ENCODE data around the gene GNG7. TPM values are rescaled to one million over a fixed set of nuclear protein-coding genes. Genes with fewer than 3 reads are reported as not detected.
"Not testable (repeated sequence)": the region's sequence is repeated elsewhere in the genome, so short reads cannot be mapped to it uniquely, and the experiment has no call there.

GNG7 gene
- polyA plus RNA-seq, 1 donor, result 2.2 TPM

DNA sequence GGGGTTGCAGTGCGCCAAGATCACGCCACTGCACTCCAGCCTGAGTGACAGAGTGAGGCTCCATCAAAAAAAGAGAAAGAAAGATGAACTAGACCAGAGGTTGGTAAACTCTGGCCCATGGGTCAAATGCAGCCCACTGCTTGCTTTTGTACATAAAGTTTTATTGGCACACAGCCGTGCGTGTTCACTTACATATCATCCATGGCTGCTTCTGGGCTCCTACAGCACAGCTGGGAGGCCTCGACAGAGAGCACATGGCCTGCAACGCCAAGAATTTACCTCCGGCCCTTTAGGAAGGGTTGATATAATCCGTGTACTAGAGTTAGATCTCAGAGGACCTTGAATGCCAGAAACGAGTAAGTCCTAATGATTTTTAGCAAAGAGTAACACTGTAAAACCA lies 46.0 kb downstream of the GNG7 start:
- 73% methylated on average over 3 of the region's 9 CpGs for WGBS (ENCODE audit: insufficient coverage, low lambda C conversion rate)
- H3K4me1 ChIP-seq (ENCODE audit: control insufficient read depth, insufficient read depth, low read length), result no peaks in the 10 kb centered on the region
- no peak overlapping the region for H3K27ac ChIP-seq (ENCODE audit: low read length)
- H3K36me3 ChIP-seq (ENCODE audit: control insufficient read depth, insufficient read depth, low read length), result no peaks in the 10 kb centered on the region
- H3K4me3 ChIP-seq (ENCODE audit: low read length), result no peak overlapping the region
- no peaks in the 10 kb centered on the region for H3K9me3 ChIP-seq (ENCODE audit: control insufficient read depth, low read depth, low read length)
- no peak for DNase-seq
- H3K27me3 ChIP-seq (ENCODE audit: control insufficient read depth, insufficient read depth, low read length), result peaks cover 16% of the 10 kb centered on the region

DNA sequence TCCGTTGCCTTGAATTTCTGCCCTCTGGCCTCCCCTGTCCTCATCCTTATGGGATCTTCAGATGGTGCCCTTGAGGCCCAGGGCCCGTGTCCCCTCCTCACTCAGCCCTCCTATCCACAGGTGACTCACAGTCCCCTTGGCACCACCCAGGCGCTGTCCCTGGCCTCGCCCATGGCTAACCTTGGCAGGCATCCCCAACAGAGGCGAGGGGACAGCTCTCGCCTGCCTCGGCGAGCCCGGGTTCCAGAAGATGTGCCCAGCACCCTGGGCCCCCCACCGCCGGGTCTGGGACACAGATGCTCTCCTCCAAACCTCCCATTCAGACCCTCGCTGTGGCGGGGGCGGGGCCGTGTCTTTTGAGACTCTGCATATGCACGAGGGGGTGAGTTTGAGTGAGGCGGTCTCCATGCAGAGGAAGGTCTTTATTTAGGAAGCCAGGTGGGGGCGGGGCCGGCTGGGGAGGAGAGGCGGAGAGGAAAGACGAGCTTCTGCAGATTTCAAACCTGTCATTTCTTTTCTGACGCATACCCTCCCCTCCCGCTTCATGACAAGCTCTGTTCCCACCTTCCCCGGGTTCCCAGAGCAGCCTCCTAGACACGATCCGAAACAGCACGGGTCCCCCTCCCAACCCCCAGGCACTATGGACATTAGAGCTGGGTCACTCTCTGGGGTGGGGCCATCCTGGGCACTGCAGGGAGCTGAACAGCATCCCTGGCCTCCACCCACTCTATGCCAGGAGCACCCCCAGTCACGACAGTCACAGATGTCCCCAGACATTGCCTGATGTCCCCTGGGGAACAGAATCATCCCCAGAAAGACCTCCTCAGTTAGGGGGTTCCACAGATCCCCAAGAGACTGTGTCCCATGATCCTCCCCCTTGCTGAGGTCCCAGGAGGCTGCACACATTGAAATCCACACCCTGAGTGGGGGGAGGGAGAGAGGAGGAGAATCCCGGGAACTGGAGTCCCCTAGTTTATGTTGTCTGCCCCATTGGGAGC lies 48.5 kb downstream of the GNG7 start:
- no peaks in the 10 kb centered on the region for H3K4me1 ChIP-seq (ENCODE audit: control insufficient read depth, insufficient read depth, low read length)
- H3K4me3 ChIP-seq (ENCODE audit: low read length), result no peak overlapping the region
- no peak for DNase-seq
- WGBS (ENCODE audit: insufficient coverage, low lambda C conversion rate), result no CpG with 5 or more reads among the region's 29 CpGs
- H3K9me3 ChIP-seq (ENCODE audit: control insufficient read depth, low read depth, low read length), result no peaks in the 10 kb centered on the region
- H3K36me3 ChIP-seq (ENCODE audit: control insufficient read depth, insufficient read depth, low read length), result no peaks in the 10 kb centered on the region
- no peak overlapping the region for H3K27ac ChIP-seq (ENCODE audit: low read length)
- H3K27me3 ChIP-seq (ENCODE audit: control insufficient read depth, insufficient read depth, low read length), result peaks cover 16% of the 10 kb centered on the region

DNA sequence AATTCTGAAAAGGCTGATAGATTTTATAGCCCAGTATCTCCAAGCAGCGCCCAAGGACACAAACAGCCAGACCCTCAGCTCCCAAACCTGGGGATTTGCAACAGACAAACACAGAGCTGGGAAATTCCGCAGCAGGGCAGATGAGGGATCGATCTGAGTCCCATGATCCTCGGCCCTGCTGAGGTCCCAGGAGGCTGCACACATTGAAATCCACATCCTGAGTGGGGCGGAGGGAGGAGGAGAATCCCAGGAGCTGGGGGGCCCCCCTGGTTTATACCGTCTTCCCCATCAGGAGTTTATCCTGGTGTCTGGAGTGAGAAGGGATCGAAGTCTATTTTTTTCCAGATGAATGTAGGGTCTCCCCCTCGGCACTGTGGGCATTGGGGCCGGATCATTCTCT lies 49.3 kb downstream of the GNG7 start:
- H3K4me1 ChIP-seq (ENCODE audit: control insufficient read depth, insufficient read depth, low read length), result no peaks in the 10 kb centered on the region
- H3K9me3 ChIP-seq (ENCODE audit: control insufficient read depth, low read depth, low read length), result peaks cover 2% of the 10 kb centered on the region
- no CpG with 5 or more reads among the region's 9 CpGs for WGBS (ENCODE audit: insufficient coverage, low lambda C conversion rate)
- H3K4me3 ChIP-seq (ENCODE audit: low read length), result no peak overlapping the region
- H3K27ac ChIP-seq (ENCODE audit: low read length), result no peak overlapping the region
- no peak for DNase-seq
- H3K36me3 ChIP-seq (ENCODE audit: control insufficient read depth, insufficient read depth, low read length), result no peaks in the 10 kb centered on the region
- H3K27me3 ChIP-seq (ENCODE audit: control insufficient read depth, insufficient read depth, low read length), result peaks cover 16% of the 10 kb centered on the region

DNA sequence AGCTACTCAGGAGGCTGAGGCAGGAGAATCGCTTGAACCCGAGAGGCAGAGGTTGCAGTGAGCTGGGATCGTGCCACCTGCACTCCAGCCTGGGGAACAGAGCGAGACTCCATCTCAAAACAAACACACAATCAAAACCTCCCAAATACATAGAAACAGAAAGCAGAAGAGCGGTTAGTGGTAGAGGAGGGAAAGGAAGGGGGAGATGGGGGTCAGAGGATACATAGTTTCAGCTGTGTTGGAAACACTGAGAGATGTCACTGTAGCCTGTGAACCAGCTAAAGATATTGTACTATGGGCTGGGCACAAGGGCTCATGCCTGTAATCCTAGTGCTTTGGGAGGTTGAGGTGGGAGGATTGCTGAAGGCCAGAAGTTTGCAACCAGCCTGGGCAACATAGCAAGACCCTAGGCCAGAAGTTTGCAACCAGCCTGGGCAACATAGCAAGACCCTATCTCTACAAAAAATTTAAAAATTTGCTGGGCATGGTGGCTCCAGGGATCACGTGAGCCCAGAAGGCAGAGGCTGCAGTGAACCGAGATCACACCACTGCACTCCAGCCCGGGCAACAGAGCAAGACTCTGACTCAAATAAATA lies 49.9 kb downstream of the GNG7 start:
- Histone ChIP-seq H3K4me1 (ENCODE audit: control insufficient read depth, insufficient read depth, low read length) (no peaks in the 10 kb centered on the region), H3K4me3 (ENCODE audit: low read length) (no peak overlapping the region), H3K9me3 (ENCODE audit: control insufficient read depth, low read depth, low read length) (peaks cover 2% of the 10 kb centered on the region), H3K36me3 (ENCODE audit: control insufficient read depth, insufficient read depth, low read length) (no peaks in the 10 kb centered on the region), H3K27ac (ENCODE audit: low read length) (no peak overlapping the region), H3K27me3 (ENCODE audit: control insufficient read depth, insufficient read depth, low read length) (peaks cover 16% of the 10 kb centered on the region)
- no peak for DNase-seq
- 73% methylated on average over 2 of the region's 8 CpGs for WGBS (ENCODE audit: insufficient coverage, low lambda C conversion rate)

DNA sequence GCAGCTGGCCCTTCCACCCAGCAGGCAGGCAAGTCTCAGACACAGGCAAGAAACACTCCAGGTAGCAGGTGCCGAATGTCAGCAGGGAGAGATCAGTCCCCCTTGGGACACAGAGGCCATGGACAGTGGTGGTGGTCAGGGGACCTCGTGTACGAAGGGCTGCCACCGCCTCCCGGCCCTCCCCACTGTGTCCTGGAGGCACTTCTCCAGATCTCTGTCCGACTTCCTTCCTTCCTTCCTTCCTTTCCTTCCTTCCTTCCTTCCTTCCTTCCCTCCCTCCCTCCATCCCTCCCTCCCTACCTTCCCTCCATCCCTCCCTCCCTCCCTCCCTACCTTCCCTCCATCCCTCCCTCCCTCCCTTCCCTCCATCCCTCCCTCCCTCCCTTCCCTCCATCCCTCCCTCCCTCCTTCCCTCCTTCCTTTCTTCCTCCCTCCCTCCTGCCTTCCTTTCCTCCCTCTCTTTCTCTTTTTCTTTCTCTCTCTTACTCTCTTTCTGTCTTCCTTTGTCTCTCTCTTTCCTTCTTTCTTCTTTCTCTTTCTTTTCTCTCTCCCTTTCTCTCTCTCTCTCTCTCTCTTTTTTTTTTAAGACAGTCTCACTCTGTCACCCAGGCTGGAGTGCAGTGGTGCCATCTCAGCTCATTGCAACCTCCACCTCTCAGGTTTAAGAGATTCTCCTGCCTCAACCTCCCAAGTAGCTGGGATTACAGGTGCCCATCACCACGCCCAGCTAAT lies 51.3 kb downstream of the GNG7 start:
- H3K4me1 ChIP-seq (ENCODE audit: control insufficient read depth, insufficient read depth, low read length); H3K27ac ChIP-seq (ENCODE audit: low read length); H3K4me3 ChIP-seq (ENCODE audit: low read length); DNase-seq; H3K36me3 ChIP-seq (ENCODE audit: control insufficient read depth, insufficient read depth, low read length); H3K9me3 ChIP-seq (ENCODE audit: control insufficient read depth, low read depth, low read length): not testable (repeated sequence)
- no CpG with 5 or more reads among the region's 7 CpGs for WGBS (ENCODE audit: insufficient coverage, low lambda C conversion rate)
- peaks cover 16% of the 10 kb centered on the region for H3K27me3 ChIP-seq (ENCODE audit: control insufficient read depth, insufficient read depth, low read length)

DNA sequence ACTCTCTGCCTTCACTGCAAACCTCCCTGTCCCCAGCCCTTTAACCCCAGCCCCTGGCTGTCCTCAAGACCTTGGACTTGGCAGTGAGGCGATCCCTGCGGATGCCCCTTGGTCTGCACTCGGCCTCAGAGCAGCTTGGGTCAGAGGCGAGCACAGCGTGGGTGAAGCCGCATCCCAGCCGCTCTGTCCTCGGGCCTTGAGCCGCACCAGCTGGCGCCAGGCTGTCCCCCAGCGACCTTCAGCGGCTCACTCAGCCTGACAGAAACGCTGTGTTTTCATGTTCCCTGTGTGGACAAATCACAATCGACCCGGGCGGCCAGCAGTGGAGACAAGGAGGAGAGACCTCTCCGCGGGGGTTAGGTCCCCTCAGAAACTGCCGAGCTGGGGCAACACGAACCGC lies 52.0 kb downstream of the GNG7 start:
- no peak overlapping the region for H3K27ac ChIP-seq (ENCODE audit: low read length)
- peaks cover 16% of the 10 kb centered on the region for H3K27me3 ChIP-seq (ENCODE audit: control insufficient read depth, insufficient read depth, low read length)
- no CpG with 5 or more reads among the region's 21 CpGs for whole genome bisulfite sequencing (ENCODE audit: insufficient coverage, low lambda C conversion rate)
- no peak overlapping the region for H3K4me3 ChIP-seq (ENCODE audit: low read length)
- no peaks in the 10 kb centered on the region for H3K4me1 ChIP-seq (ENCODE audit: control insufficient read depth, insufficient read depth, low read length)
- no peaks in the 10 kb centered on the region for H3K36me3 ChIP-seq (ENCODE audit: control insufficient read depth, insufficient read depth, low read length)
- DNase-seq, result no peak
- H3K9me3 ChIP-seq (ENCODE audit: control insufficient read depth, low read depth, low read length), result peaks cover 2% of the 10 kb centered on the region

DNA sequence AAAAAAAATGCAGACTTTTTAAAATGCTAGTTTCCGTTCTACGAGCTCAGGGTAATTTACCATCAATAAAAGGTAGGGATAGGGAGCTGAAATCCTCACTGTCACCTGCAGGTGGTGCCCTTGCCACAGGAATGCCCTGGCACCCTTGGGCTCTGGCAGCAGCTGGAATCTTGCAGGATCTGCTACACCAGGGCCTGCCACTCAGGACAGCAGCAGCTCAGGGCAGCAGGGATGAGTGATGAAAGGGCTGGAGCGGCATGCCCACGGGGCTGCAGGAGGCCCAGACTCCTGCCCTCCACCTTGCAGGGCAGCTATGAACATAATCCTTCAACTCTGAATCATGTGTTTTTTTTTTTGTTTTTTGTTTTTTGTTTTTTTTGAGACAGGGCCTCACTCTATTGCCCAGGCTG lies 54.0 kb downstream of the GNG7 start:
- peak; percentile 46 to 49 for DNase-seq
- WGBS (ENCODE audit: insufficient coverage, low lambda C conversion rate), result 31% methylated on average over 2 of the region's 4 CpGs
- Histone ChIP-seq H3K27me3 (ENCODE audit: control insufficient read depth, insufficient read depth, low read length) (peaks cover 4% of the 10 kb centered on the region), H3K9me3 (ENCODE audit: control insufficient read depth, low read depth, low read length) (peaks cover 2% of the 10 kb centered on the region), H3K4me1 (ENCODE audit: control insufficient read depth, insufficient read depth, low read length) (no peaks in the 10 kb centered on the region), H3K27ac (ENCODE audit: low read length) (no peak overlapping the region), H3K36me3 (ENCODE audit: control insufficient read depth, insufficient read depth, low read length) (no peaks in the 10 kb centered on the region), H3K4me3 (ENCODE audit: low read length) (no peak overlapping the region)

DNA sequence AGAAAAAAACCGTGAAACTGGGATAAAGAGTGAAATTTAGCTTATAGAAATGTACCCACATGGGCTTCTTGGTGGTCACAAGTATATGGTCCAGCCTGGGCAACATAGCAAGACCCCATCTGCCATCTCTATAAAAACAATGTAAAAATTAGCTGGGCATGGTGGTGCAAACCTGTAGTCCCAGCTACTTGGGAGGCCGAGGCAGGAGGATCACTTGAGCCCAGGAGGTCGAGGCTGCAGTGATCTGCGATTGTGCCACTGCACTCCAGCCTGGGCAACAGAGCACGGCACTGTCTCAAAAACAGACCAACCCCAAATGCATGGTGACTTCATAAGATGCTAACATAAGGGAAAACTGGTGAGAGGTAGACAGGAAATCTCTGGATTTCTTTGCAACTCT lies 54.4 kb downstream of the GNG7 start:
- DNase-seq, result no peak
- no peak overlapping the region for H3K4me3 ChIP-seq (ENCODE audit: low read length)
- H3K27me3 ChIP-seq (ENCODE audit: control insufficient read depth, insufficient read depth, low read length), result peaks cover 1% of the 10 kb centered on the region
- no peaks in the 10 kb centered on the region for H3K36me3 ChIP-seq (ENCODE audit: control insufficient read depth, insufficient read depth, low read length)
- H3K27ac ChIP-seq (ENCODE audit: low read length), result no peak overlapping the region
- 71% methylated on average over 1 of the region's 5 CpGs for WGBS (ENCODE audit: insufficient coverage, low lambda C conversion rate)
- no peaks in the 10 kb centered on the region for H3K4me1 ChIP-seq (ENCODE audit: control insufficient read depth, insufficient read depth, low read length)
- peaks cover 2% of the 10 kb centered on the region for H3K9me3 ChIP-seq (ENCODE audit: control insufficient read depth, low read depth, low read length)

- H3K4me3 ChIP-seq (ENCODE audit: low read length), result no peak overlapping the region
- no peaks in the 10 kb centered on the region for H3K36me3 ChIP-seq (ENCODE audit: control insufficient read depth, insufficient read depth, low read length)
- no peaks in the 10 kb centered on the region for H3K27me3 ChIP-seq (ENCODE audit: control insufficient read depth, insufficient read depth, low read length)
- no CpG with 5 or more reads among the region's 20 CpGs for WGBS (ENCODE audit: insufficient coverage, low lambda C conversion rate)
- no peak overlapping the region for H3K27ac ChIP-seq (ENCODE audit: low read length)
- no peaks in the 10 kb centered on the region for H3K4me1 ChIP-seq (ENCODE audit: control insufficient read depth, insufficient read depth, low read length)
- no peak for DNase-seq
- peaks cover 2% of the 10 kb centered on the region for H3K9me3 ChIP-seq (ENCODE audit: control insufficient read depth, low read depth, low read length)
Measured at GRCh38 chr19:2646866-2647535, 55.5 kb downstream of the GNG7 start.

GRCh38 chr19:2645826-2646225 lies 56.7 kb downstream of the GNG7 start:
- no CpG with 5 or more reads among the region's 16 CpGs for WGBS (ENCODE audit: insufficient coverage, low lambda C conversion rate)
- Histone ChIP-seq H3K4me3 (ENCODE audit: low read length) (no peak overlapping the region), H3K9me3 (ENCODE audit: control insufficient read depth, low read depth, low read length) (peaks cover 2% of the 10 kb centered on the region)

More at GRCh38 chr19:2645826-2646225, 56.7 kb downstream of the GNG7 start:
- Histone ChIP-seq H3K27me3 (ENCODE audit: control insufficient read depth, insufficient read depth, low read length) (no peaks in the 10 kb centered on the region), H3K36me3 (ENCODE audit: control insufficient read depth, insufficient read depth, low read length) (no peaks in the 10 kb centered on the region), H3K4me1 (ENCODE audit: control insufficient read depth, insufficient read depth, low read length) (no peaks in the 10 kb centered on the region), H3K27ac (ENCODE audit: low read length) (no peak overlapping the region)
- DNase-seq, result no peak
